Hypothalamus (tissue), 51 donors: Measurements from ENCODE around the gene CMTM5.
"Not testable (repeated sequence)": the region's sequence is repeated elsewhere in the genome, so short reads cannot be mapped to it uniquely, and the experiment has no call there.

Experiments
- DNase-seq, 51 donors: peaks; one replicate each; lab custom pipeline; 2025; lab: John Stamatoyannopoulos, UW

The CMTM5 gene

DNA sequence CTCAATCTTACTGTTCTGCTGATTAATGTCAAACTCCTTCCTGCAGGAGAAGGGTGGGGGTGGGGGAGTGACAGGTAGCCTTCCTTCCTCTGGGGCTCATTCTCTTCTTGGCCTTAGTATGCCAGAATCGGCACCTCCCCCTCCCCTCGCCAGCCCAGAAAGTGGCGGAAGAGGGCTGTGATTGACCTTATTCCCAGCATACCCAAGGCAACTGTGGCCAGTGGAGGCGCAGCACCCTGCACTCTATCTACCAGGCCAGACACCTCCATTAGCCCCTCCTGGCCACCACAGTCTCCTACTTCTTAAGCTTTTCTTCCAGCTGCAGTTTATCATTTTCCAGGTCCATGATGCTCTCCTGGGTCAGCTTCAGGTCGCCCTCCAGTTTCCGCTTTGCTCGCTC is 15.8 kb downstream of the CMTM5 start:
- DNase-seq = no peak

DNA sequence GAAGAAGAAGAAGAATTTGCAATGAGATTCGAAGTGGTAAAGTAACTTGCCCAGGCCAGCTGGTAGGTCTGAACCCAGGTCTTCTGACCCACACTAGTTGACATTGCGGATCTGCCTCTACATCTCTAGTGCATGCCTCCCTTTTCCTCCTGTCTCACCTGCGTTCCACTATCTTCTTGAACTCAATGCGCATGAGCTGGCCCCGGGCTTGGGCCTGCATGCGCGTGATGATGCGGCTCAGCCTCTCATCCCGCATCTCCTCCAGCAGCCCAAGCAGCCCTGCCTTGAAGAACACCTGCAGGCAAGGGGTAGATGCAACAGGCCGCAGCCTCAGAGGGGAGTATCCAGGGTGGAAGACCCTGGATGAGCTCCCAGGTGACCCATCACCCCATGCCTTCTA is 19.3 kb downstream of the CMTM5 start:
- DNase-seq = no peak

DNA sequence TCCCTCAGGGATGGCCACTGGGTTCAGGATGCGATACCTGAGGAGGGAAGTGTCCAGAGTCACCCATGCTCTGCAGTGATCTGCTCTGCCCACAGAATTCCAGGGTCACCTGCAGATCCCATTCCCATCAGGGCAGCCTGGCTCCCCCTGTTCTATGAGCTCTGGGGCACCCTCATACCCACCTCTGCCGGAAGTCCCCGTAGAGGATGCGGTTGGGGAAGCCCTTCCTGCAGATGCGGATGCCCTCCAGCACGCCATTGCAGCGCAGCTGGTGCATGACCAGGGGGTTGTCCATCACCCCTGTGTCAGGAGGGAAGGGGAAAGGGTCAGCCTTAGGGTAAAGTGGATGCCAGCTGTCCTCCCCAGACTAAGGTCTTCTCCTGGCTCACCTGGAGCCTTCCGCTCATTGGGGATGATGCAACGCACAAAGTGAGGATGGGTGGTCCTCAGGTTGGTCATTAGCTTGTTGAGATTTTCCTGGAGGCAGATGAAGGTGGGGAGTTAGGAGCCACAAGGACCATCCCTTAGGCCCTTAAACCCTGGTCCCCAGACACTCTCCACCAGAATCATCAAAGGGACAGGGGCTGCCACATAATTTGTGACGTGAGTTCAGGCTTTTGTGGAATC is 20.0 kb downstream of the CMTM5 start:
- no peak for DNase-seq

DNA sequence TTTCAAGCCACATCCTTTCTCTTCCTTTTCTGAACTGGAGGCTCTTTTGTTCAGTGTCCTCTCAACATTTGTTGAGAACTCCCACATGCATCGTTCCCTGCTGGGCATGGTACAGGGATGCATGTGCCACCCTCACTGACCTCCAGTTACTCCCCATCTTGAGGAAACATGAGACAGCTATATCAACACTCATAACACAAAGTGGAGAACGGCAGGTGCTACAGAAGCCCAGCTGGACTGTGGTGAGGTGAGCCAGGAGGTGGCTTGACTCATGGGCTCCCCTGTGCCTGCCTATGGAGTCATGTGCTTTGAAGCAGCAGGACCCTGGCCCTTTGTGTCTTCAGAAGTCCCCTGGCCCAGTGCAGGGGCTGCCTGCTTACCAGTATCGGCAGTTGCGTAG is 21.5 kb downstream of the CMTM5 start:
- DNase-seq = no peak

DNA sequence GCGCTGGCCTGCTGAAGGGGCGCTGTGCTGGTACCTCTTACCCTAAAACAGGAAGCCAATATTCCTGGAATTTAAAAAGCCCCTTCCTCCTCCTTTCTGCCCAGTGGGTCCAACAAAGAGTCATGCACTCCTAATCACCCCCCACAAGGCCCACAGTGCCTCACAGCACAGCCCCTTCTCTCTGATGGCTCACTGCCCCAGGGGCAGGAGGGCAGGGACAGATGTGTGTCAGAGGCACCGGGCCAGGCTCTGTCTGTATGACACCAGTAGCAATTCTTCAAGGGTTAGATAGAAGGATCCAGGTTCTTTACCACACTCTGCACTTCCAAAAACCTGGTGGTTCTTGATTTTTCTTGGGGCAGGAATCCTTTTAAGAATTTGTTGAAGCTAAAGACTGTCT is 22.3 kb downstream of the CMTM5 start:
- no peak for DNase-seq

DNA sequence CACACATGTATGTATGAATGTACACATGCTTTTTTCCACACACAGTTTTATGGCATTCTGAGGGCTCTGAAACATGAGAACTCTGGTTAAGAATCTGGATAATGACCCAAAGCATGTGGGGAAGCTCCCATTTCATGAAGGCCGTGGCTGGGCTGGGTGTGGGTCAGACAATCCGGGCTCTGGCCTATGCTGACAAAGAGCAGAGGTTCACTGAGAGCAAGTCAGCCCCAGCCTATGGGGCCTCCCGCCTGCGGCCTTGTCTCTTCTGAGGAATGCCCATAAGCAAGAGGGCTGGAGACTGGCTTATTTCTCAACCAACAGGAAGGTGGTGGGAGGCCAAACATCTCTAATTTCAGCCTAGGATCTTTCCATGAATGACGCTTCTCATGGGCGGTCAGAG is 22.7 kb downstream of the CMTM5 start:
- DNase-seq = no peak

DNA sequence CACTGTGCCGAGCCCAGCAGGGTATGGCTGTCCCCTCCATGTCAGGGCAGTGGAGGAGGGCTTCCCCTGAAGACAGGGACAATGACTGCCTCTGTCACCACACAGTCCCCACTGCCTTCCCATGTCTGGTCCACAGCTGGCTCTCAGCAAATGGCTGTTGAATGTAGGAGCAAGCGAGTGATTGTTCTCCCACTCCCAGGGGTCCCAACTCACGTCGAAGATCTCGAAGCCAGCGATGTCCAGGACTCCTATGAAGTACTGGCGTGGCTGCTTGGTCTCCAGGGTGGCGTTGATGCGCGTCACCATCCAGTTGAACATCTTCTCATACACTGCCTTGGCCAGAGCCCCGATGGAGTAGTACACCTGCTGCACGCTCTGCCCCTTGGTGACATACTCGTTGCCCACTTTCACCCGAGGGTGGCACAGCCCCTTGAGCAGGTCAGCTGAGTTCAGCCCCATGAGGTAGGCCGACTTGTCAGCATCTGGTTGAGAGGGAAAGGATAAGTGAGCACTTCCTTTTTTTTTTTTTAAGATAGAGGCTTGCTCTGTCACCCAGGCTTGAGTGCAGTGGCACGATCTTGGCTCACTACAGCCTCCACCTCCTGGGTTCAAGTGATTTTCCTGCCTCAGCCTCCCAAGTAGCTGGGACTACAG is 23.8 kb downstream of the CMTM5 start:
- not testable (repeated sequence) for DNase-seq

DNA sequence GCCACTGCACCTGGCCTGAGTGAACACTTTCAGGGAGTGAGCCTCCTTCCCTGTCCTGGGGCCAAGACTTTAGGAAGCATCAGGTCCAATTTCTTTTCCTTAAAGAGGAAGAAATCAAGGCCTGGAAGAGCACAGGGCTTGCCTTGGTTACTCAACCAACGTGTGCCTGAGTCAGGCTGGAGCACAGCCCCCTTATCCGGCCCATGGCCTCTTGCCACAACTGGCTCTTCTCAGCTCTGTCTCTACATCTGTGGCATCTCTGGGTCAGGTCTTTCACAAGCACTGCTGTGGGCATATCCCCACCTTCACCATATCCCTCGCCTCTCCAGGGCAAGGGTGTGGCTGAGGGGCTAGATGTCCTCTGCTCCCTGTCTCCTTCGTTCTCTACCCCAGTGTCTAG is 24.4 kb downstream of the CMTM5 start:
- no peak for DNase-seq

DNA sequence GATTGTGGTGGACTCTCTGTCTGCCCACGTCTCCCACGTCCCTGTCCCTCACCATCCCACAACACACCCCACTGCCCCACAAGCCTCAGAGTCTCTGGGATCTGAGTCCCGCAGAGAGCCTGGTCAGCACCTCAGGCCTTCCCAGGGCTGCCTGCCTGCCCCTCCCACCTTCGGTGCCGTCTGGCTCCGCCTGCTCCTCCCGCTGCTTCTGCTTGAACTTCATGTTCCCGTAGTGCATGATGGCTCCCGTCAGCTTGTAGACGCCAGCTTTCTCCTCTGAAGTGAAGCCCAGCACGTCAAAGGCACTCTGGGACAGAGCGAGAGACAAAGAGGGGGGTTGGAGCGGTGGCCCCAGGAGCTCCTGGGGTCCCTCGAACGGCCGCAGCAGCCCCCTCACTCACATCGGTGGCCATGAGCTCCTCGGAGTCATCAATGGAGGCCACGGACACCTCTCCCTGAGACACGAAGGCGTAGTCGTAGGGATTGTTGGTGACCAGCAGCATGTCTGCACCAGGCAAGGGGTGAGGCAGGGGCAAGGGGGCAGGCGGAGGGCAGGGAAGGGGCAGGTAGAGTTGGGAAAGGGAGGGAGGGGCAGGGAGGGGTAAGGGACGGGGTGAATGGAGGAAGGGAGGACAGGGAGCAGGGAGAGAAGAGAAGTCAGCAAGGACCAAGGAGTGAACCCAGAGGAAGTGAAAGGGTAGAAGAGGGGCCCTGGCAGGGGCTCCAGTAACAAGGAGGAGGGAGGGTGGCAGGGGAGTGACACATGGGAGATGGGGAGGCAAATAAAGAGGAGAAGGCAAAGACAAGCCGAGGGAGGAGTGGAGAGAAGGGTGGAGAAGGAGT is 25.7 kb downstream of the CMTM5 start:
- no peak for DNase-seq

DNA sequence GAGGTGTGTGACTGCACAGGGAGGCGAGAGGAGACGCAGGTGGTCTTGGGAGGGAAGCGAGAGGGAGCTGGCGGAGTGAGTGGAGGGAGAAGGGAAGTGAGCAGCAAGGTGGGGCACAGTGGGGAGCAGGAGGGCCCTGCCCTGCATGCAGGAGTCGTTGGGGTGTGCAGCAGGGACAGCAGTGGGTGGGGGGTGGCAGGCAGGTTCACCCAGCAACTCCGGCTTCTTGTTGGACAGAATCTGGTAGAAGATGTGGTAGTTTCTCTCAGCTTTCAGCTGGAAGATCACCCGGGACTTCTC is 26.2 kb downstream of the CMTM5 start:
- DNase-seq = no peak

DNA sequence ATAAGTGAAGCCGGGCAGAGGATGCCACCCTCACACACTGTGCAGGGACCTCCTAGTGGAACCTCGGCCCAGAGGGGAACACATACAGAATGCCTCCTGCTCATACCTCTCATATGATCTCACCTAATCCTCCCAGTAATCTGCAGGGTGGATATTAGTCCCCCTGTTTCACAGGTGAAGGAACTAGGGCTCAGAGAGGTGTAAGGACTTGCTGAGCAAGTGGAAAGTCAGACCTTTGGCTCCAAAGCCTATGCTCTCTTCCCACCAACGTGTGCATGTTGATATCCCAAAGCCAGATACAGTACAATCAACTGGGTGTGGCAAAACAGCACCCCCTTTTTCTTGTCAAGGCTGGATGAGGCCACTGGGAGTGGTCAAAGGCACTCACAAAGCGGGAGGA is 27.1 kb downstream of the CMTM5 start:
- DNase-seq = no peak

DNA sequence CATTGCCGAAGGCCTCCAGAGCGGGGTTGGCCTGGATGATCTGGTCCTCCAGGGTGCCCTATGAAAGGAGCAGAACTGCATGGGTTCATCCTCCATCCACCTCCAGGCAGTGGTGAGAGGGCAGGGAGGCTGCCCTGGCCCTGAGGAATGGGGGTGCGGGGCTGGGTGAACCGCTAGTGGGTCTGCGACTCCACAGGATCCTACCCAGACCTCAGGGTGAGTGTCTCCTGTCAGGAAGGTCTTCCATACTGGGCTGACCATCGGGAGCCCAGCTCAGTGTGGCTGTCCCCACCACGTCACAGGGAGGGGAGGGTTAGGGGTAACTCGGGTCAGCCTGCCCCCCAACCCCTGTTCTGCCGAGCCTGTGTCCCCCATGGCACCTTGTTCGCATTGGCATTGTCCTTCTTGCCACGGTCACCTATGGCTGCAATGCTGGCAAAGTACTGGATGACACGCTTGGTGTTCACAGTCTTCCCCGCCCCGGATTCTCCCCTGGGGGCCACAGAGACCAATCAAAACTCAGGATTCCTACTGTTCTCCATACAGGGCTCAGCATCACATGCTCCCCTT is 27.6 kb downstream of the CMTM5 start:
- DNase-seq = no peak

DNA sequence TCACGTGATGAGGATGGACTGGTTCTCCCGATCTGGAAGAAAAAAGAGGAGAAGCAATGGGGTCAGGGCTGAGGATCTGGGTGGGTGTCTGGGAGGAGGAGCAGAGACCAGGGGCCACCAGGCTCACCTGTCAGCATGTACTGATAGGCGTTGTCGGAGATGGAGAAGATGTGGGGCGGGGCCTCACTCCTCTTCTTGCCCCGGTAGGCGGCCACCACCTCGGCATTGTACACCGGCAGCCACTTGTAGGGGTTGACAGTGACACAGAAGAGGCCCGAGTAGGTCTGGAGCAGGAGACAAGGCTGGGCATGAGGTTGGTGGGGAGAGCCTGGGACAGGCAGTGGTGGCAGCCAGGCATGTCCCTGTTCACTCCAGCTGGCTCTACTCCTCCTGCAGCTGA is 28.2 kb downstream of the CMTM5 start:
- DNase-seq = no peak

DNA sequence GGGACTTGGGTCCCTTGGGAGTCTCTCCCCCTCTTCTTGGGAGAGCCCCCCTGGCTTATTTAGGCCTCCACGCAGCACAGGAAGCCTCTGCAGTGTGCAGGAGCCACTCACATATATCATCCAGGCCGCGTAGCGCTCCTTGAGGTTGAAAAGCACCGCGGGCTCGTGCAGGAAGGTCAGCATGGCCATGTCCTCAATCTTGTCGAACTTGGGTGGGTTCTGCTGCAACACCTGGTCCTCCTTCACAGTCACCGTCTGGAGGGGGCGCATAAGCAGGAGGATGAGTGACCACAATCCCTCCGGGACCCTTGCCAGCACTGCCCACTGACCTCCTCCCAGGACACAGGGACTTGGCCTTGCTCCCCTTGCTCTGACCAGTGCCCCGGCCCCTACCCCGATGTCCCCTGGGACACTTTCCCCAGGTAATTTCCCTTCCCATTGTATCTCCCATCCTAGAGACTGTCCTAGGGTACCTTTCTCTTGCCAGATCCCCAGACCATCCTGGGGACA is 28.7 kb downstream of the CMTM5 start:
- no peak for DNase-seq

DNA sequence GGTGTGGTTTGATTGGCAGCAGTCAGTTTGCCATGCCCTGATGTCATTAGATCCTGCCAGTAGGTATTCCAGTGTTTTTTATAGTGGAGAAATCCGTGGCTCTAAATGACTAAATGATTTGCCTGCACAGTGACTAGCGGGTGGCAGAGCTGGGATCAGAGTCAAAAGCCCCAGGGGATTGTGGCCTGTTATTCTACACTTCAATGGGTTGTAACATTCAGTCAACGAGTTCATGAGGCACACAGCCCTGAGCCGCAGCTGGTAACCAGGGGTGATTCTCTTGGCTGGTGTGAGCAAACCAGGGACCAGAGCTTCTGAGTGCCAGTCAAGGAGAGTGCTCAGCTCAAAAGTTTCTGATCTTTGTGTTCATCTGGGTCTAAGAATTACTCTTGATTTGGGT is 29.4 kb downstream of the CMTM5 start:
- peak in 18 of 51 donors; percentile 3 to 43 (median 19) for DNase-seq

DNA sequence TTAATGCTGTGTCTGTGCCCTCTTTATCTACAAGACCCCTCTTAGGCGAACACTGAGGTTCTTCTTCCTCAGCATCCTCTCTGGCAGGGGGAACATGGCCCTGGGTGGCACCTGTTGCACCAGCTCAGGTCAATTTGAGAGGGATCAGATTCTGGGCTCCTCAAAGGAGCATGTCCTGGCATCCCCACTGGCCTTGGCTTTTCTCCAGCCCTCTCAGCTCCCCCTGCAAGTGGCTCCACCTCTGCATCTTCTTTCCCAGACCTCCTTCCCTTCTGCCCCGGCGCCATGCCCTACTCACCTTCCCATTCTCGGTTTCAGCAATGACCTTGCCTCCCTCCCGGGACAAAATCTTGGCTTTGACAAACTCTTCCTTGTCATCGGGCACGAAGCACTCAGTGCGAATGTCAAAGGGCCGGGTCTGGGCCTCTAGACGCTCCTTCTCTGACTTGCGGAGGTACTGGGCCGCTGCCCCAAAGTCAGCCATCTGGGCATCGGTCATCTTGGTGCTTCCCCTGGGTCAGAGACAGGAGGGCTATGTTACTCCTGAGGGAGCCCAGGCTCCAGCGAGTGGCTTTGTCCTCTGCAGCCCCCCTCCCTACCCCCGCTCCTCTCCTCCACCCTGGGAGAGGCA is 30.0 kb downstream of the CMTM5 start:
- no peak for DNase-seq

DNA sequence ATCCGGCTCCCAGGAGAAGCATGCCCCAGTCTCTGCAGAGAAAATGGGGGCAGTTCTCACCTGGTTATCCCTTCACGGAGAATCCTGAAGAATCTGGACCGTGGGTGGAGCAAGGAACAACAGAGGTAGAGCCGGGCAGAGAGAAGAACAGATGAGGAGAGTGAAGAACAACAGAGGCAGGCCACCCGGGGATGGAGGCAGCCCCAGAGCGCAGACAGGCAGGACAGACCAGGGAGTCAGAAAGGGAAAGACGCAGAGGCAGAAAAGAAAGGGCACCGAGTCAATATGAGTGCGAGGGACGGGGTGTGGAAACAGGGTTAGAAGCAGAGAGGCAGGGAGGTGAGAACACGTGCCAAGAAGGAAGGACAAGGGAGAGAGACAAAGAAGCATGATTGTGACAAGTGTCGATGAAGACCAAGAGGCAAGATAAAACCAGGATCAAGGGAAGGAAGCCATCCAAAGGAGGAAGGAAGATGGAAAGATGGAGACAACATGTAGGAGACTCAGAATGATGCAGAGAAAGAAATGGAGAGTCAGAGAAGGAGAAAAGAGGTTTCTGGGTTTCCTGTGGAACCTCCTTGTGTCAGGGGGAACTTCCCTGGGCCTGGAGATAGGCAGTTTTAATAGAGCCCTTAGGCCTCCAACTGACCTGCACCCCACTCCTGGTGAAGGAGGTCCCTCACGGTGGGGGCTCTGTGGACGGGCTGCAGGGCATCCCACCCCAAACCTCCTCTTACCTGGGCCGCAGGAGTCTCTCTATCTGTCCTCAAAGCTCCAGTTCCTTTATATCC is 30.9 kb downstream of the CMTM5 start, which contains the start of gene MYH6:
MYH6 (minus strand) TSS at position 758 of the 791 bp plus-strand sequence. CDS start 1,050 bp downstream, outside the sequence.
- no peak for DNase-seq

DNA sequence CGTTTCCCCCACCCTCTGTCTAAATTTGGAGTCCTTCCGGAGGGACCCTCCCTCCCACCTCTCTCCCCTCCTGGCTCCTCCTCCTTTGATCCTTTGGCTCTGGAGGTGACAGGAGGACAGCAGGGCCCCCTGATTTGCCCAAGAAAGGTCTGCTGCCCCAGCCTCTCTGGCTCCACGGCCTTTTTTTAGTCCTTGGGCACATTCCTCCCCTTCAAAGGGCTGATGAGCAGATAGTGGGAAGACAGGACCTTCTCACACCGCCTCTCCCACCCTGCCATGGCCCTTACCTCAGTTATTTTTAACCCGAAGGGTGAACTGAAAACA is 31.4 kb downstream of the CMTM5 start:
- DNase-seq = no peak

DNA sequence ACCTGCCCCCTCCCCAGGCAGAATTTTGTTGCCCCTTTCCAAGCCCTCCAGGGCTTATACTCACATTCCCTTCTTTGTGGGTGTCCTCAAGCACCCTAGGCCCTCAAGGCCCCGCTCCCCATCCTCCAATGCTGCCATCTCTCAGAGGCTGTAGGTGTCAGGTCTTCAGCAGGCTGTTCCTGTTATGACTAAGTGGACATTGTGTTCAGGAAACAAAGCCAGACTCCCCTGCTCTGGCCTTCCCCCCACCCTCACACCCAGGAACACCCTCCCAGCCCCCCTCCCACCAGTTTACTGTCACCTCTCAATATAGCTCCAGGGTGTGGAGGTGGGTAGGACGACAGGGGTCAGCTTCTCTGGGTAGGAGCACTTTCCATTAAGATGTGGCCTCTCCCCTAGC is 32.6 kb downstream of the CMTM5 start:
- DNase-seq = no peak

DNA sequence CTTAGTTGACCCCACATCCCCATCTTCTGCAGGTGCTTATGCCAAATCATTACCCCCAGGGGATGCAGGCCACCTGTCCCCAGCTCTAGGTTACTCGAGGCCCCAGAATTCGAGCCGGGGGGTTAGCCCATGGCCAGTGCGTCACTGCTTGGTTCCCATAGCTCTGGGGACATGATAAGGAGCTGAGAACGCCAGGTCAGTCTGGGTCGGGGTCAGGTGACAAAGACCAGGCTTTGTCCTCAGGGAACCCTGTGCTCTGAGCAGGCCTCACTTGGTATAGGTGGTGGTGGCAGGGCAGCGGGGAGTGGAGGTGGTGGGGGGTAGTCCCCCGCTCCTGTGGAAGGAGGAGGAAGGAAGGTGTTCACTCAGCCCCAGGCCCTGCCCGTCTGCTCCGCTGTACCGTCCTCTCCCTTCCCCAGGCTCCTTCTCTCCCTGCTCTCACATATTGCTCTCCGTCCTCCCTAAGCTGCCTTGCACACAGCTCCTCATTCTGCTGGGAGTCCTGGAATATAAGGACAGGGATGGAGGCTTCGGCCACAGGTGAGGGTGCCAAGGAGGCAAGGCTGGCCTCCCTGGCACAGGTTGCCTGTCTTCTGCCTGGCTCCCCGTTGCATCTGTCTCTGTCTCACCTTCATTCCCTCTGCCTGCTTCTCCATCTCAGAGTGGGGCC is 33.3 kb downstream of the CMTM5 start:
- no peak for DNase-seq
